ENCODE measurements around the gene CNTN5. TPM values are rescaled to one million over a fixed set of nuclear protein-coding genes. Genes with fewer than 3 reads are reported as not detected.

CNTN5 gene
- total RNA-seq, 2 experiments from 2014 or later, result not detected

- Mint-ChIP-seq H3K36me3 (no peaks in the 10 kb centered on the region), H3K4me3 (no peak overlapping the region), H3K27ac (no peak overlapping the region), H3K9me3 (peaks cover 3% of the 10 kb centered on the region), H3K27me3 (no peaks in the 10 kb centered on the region), H3K4me1 (no peaks in the 10 kb centered on the region)
- ATAC-seq (ENCODE audit: low read depth), result no peak
- POLR2A ChIA-PET, result no interaction called here
- no peak for DNase-seq
These were observed 967.7 kb downstream of the CNTN5 start for GRCh38 chr11:99988471-99988837.

DNA sequence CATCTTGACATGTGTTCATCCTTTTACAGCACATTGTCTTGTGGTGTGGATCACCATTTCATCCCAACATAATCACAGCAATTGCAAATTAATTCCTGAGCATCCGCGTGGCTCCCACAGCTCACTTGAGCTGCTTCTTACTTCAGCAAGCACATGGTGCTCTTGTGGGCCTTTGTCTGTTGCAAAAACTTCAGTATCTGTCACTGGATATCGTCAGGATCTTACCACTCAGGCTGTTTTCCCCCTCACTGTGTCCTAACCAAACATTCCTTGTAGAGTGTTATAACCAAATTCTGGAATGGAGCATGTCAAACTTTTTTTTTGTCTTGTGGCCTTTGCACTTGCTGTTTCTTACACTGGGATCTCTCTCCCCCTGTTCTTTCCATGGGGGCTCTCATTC lies 983.2 kb downstream of the CNTN5 start:
- POLR2A ChIA-PET, result no interaction called here
- ATAC-seq (ENCODE audit: low read depth), result no peak
- H3K27ac Mint-ChIP-seq, result no peak overlapping the region
- no peaks in the 10 kb centered on the region for H3K27me3 Mint-ChIP-seq
- no peak overlapping the region for H3K4me3 Mint-ChIP-seq
- peaks cover 4% of the 10 kb centered on the region for H3K9me3 Mint-ChIP-seq
- DNase-seq, result no peak
- no peaks in the 10 kb centered on the region for H3K36me3 Mint-ChIP-seq
- no peaks in the 10 kb centered on the region for H3K4me1 Mint-ChIP-seq

DNA sequence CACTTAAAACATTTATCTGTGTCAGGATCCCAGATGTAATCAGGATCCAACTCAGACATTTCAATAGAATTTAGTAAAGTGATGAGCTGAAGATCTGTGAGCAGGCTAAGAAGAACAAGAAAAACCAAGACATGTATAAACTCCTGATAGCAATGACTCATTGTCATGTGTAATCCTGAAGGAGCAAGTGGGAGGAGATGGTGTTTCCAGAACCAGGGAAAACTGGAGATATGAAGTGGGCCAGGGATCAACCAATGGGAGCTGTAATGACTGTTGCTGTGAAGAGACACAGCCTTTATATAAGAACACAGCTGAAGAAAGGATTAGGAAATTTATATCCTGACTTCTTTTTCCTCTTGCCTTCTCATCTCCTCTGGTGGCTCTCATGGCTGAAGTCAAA lies 983.8 kb downstream of the CNTN5 start:
- no peak overlapping the region for H3K4me3 Mint-ChIP-seq
- H3K9me3 Mint-ChIP-seq, result peaks cover 4% of the 10 kb centered on the region
- DNase-seq (no peak), ATAC-seq (ENCODE audit: low read depth) (no peak)
- no peaks in the 10 kb centered on the region for H3K27me3 Mint-ChIP-seq
- no peaks in the 10 kb centered on the region for H3K4me1 Mint-ChIP-seq
- H3K36me3 Mint-ChIP-seq, result no peaks in the 10 kb centered on the region
- POLR2A ChIA-PET, result no interaction called here
- no peak overlapping the region for H3K27ac Mint-ChIP-seq

DNA sequence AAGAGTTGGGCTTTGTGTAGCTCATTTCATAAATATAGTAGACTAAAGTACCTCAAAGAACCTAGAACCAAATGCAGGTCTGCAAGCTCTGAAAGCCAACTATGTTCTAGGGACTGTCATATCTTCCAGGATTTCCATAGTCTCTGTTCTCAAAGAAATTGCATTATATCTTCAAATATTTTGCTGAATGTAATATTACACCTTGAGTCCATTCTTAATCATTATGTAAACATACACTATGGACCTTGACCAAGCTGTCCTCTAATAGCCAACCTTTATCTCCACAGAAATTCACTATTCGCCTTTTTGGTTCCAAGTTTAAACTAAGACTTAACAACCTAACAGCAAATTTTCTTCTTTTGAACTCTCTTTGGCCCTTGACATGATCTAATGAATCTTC lies 987.7 kb downstream of the CNTN5 start:
- H3K9me3 Mint-ChIP-seq, result peaks cover 1% of the 10 kb centered on the region
- no peaks in the 10 kb centered on the region for H3K36me3 Mint-ChIP-seq
- POLR2A ChIA-PET, result no interaction called here
- H3K27ac Mint-ChIP-seq, result no peak overlapping the region
- no peak for ATAC-seq (ENCODE audit: low read depth)
- no peak for DNase-seq
- no peaks in the 10 kb centered on the region for H3K27me3 Mint-ChIP-seq
- H3K4me3 Mint-ChIP-seq, result no peak overlapping the region
- no peaks in the 10 kb centered on the region for H3K4me1 Mint-ChIP-seq

- POLR2A ChIA-PET, result no interaction called here
- Mint-ChIP-seq H3K27me3 (no peaks in the 10 kb centered on the region), H3K27ac (no peak overlapping the region), H3K9me3 (peaks cover 1% of the 10 kb centered on the region), H3K4me1 (no peaks in the 10 kb centered on the region), H3K36me3 (no peaks in the 10 kb centered on the region), H3K4me3 (no peak overlapping the region)
- DNase-seq, result no peak
- ATAC-seq (ENCODE audit: low read depth), result no peak
These were observed 989.0 kb downstream of the CNTN5 start for GRCh38 chr11:100009728-100010127.

GRCh38 chr11:100010393-100010792 lies 989.6 kb downstream of the CNTN5 start:
- no peak for DNase-seq
- H3K27me3 Mint-ChIP-seq, result no peaks in the 10 kb centered on the region

DNA sequence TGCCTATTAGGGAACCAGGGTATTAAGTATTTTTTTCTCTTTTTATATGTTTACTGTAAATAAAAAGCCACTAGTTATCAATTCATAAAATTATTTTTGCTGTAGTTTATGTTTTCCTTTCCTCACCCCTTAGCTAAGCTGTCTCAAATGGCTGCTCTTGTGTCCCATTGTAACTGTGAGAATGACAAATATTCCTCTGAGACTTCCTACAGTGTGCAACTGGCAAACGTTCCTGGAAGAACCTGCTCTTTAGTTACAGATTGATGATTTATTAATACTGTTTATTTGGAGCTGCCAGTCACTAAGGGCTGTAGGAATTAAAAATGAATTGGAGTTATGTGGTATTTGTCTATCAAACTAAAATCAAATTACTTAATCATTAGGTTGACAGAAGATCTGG lies 990.9 kb downstream of the CNTN5 start:
- no peak overlapping the region for H3K4me3 Mint-ChIP-seq
- no peaks in the 10 kb centered on the region for H3K36me3 Mint-ChIP-seq
- no peak overlapping the region for H3K27ac Mint-ChIP-seq
- ATAC-seq (ENCODE audit: low read depth) (no peak), DNase-seq (no peak)
- POLR2A ChIA-PET, result no interaction called here
- no peaks in the 10 kb centered on the region for H3K27me3 Mint-ChIP-seq
- H3K9me3 Mint-ChIP-seq, result no peaks in the 10 kb centered on the region
- no peaks in the 10 kb centered on the region for H3K4me1 Mint-ChIP-seq

More at GRCh38 chr11:100010393-100010792, 989.6 kb downstream of the CNTN5 start:
- POLR2A ChIA-PET, result no interaction called here
- H3K9me3 Mint-ChIP-seq, result no peaks in the 10 kb centered on the region
- no peak overlapping the region for H3K27ac Mint-ChIP-seq
- ATAC-seq (ENCODE audit: low read depth), result no peak
- H3K4me1 Mint-ChIP-seq, result no peaks in the 10 kb centered on the region
- H3K36me3 Mint-ChIP-seq, result no peaks in the 10 kb centered on the region
- no peak overlapping the region for H3K4me3 Mint-ChIP-seq

DNA sequence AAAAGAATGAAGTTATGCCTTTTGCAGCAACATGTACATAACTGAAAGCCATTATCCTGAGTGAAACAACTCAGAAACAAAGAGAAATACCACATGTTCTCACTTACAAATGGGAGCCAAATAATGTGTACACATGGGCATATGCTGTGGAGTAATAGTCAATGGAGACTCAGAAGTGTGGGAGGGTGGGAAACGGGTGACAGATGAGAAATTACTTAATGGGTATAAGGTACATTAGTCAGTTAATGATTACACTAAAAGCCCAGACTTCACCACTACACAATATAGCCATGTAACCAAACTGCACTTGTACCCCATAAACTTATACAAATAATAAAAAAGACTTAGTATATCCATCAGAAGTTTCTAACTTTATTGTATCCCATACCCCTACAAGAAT lies 992.3 kb downstream of the CNTN5 start:
- POLR2A ChIA-PET, result no interaction called here
- Mint-ChIP-seq H3K4me3 (no peak overlapping the region), H3K9me3 (no peaks in the 10 kb centered on the region), H3K4me1 (no peaks in the 10 kb centered on the region), H3K27me3 (no peaks in the 10 kb centered on the region), H3K36me3 (no peaks in the 10 kb centered on the region), H3K27ac (no peak overlapping the region)
- DNase-seq (no peak), ATAC-seq (ENCODE audit: low read depth) (no peak)

- ATAC-seq (ENCODE audit: low read depth), result no peak
- POLR2A ChIA-PET, result no interaction called here
- Mint-ChIP-seq H3K27me3 (no peaks in the 10 kb centered on the region), H3K27ac (no peak overlapping the region), H3K4me1 (no peaks in the 10 kb centered on the region), H3K9me3 (peaks cover 7% of the 10 kb centered on the region), H3K4me3 (no peak overlapping the region), H3K36me3 (no peaks in the 10 kb centered on the region)
- DNase-seq, result no peak
These were observed 1011.2 kb downstream of the CNTN5 start for GRCh38 chr11:100031973-100032372.

DNA sequence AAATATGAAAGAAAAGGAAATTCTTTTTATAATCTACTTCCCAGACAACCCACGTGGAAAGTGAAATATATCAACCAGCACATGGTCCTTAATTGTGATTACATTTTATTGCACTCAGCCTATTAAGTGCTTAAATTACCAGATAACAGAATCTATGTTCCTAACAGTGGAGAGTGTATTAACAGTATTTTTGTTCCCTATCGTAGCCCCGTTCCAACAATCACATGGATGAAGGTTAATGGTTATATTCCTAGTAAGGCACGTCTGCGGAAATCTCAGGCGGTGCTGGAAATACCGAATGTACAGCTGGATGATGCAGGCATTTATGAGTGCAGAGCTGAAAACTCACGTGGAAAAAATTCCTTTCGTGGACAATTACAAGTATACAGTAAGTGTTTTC lies 1040.3 kb downstream of the CNTN5 start:
- Mint-ChIP-seq H3K4me1 (no peaks in the 10 kb centered on the region), H3K9me3 (peaks cover 3% of the 10 kb centered on the region), H3K36me3 (no peaks in the 10 kb centered on the region), H3K27ac (no peak overlapping the region), H3K27me3 (no peaks in the 10 kb centered on the region), H3K4me3 (no peak overlapping the region)
- DNase-seq (no peak), ATAC-seq (ENCODE audit: low read depth) (no peak)
- POLR2A ChIA-PET, result no interaction called here

DNA sequence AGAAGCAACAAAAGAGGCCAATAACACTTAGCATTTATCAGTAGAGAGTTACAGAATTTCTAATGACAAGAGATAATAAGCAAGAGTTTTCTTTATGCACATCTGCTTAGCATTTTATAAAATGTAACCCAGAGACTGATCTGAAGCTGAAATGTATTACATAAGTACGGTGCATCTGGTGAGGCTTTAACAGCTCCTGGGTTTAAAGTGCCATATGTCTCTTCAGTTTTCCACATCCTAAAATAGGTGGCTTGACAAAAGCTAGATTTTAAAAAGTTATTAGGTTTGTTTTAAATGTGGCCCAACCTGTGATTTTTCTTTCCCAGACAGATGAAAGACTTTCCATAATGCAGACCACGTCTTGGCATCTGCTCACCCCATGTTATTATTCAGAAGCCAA lies 1045.7 kb downstream of the CNTN5 start:
- POLR2A ChIA-PET, result no interaction called here
- H3K4me1 Mint-ChIP-seq, result no peaks in the 10 kb centered on the region
- no peak overlapping the region for H3K27ac Mint-ChIP-seq
- DNase-seq (no peak), ATAC-seq (ENCODE audit: low read depth) (no peak)
- H3K9me3 Mint-ChIP-seq, result peaks cover 3% of the 10 kb centered on the region
- H3K4me3 Mint-ChIP-seq, result no peak overlapping the region
- H3K36me3 Mint-ChIP-seq, result no peaks in the 10 kb centered on the region
- no peaks in the 10 kb centered on the region for H3K27me3 Mint-ChIP-seq

DNA sequence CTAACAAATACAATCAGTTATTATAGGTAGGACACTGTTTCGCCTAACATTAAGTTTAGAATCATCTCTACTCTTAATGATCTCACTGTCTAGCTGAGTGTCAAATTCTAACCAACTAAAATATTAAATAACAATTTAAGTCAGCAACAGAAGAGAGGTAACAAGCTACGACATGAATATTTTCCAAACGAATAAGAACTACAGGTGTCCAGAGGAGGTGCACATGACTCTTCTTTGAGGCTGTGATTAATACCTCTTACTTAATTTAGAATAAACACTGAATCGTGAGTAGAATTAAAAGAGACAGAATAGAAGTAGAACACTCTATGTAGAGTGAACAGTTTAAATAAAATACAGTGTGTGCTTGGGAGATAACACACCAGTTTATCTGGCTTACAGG lies 1047.4 kb downstream of the CNTN5 start:
- no peak overlapping the region for H3K27ac Mint-ChIP-seq
- no peak overlapping the region for H3K4me3 Mint-ChIP-seq
- DNase-seq, result no peak
- no peaks in the 10 kb centered on the region for H3K4me1 Mint-ChIP-seq
- peaks cover 2% of the 10 kb centered on the region for H3K9me3 Mint-ChIP-seq
- POLR2A ChIA-PET, result no interaction called here
- no peak for ATAC-seq (ENCODE audit: low read depth)
- H3K27me3 Mint-ChIP-seq, result no peaks in the 10 kb centered on the region
- no peaks in the 10 kb centered on the region for H3K36me3 Mint-ChIP-seq

DNA sequence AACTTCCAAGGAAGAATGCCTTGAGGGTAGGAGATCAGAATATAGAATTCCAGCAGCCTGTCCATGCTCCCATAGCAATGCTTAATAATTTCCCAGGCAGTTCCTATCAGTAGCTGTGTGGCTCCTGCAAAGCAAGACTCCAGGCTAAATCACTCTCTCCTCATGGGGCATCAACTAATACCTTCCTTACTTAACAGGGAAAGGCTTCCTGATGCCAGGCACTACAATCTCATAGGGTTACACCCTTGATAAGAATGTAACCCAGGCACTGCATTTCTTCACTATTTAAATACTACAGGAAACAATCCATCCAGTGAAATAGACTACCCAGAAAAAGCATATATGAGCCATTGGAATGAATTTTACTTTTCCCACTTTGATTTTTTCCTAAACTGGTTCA lies 1051.4 kb downstream of the CNTN5 start:
- Mint-ChIP-seq H3K4me3 (no peak overlapping the region), H3K4me1 (no peaks in the 10 kb centered on the region), H3K36me3 (no peaks in the 10 kb centered on the region), H3K9me3 (no peaks in the 10 kb centered on the region), H3K27me3 (no peaks in the 10 kb centered on the region), H3K27ac (no peak overlapping the region)
- POLR2A ChIA-PET, result no interaction called here
- DNase-seq, result no peak
- ATAC-seq (ENCODE audit: low read depth), result no peak

GRCh38 chr11:100080381-100080780 lies 1059.6 kb downstream of the CNTN5 start:
- H3K9me3 Mint-ChIP-seq, result no peaks in the 10 kb centered on the region
- no peaks in the 10 kb centered on the region for H3K4me1 Mint-ChIP-seq
- no peak for ATAC-seq (ENCODE audit: low read depth)
- no peak overlapping the region for H3K27ac Mint-ChIP-seq
- H3K27me3 Mint-ChIP-seq, result no peaks in the 10 kb centered on the region
- POLR2A ChIA-PET, result no interaction called here
- H3K36me3 Mint-ChIP-seq, result no peaks in the 10 kb centered on the region
- no peak for DNase-seq
- H3K4me3 Mint-ChIP-seq, result no peak overlapping the region

DNA sequence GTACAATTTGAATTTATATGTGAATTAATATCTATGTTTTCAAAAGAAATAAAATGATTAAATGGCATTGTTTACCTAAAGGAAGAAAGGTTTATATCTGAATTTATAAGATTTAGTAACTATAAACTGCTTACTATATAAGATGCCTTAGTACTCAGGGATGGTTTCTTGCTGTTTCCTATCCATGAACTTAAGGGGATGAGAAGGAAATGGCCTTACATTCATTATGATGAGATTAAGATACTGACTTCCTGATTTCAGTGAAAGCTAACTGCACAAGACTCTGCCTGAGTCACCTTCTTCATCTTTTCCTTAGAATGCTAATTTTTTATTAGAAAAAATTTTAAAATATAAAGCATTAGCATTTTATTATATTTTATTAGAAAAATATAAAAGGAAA lies 1060.1 kb downstream of the CNTN5 start:
- no peaks in the 10 kb centered on the region for H3K36me3 Mint-ChIP-seq
- H3K27me3 Mint-ChIP-seq, result no peaks in the 10 kb centered on the region
- H3K27ac Mint-ChIP-seq, result no peak overlapping the region
- DNase-seq (no peak), ATAC-seq (ENCODE audit: low read depth) (no peak)
- H3K9me3 Mint-ChIP-seq, result no peaks in the 10 kb centered on the region
- POLR2A ChIA-PET, result no interaction called here
- H3K4me3 Mint-ChIP-seq, result no peak overlapping the region
- H3K4me1 Mint-ChIP-seq, result no peaks in the 10 kb centered on the region

Data from activated naive CD8-positive, alpha-beta T cell treated with anti-CD3 and anti-CD28 coated beads, Interleukin-2, amount 10 ng/mL, durations not matched to agents 7 days and 5 days (primary cell).